ENCODE results near the gene OSBPL3.
A peak's percentile ranks its signal among the peaks of the same experiment; 100 is the strongest.

The OSBPL3 gene

DNA sequence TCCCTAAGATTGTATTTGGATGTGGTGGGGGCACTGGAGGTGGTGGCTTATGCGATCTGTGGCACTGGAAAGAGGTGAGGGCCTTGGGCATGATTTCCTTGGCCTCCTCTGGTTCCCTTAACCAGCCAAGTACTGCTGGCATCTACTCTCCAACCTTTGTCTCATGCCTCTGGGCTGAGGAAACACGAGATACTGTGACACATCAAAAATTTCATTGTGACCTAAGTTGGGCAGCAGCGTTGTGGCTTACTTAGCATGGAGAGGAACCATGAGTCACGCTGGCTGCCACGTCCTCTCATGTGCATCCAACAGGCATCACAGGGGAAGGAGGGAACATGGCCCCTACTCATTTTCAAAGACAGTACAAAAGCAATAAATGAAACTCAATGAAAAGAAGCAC lies 193.0 kb downstream of the OSBPL3 start:
- TF ChIP-seq YY1 (IDR thresholded peaks at IDR 0.05; ENCODE audit: low read depth) (no peak), TEAD4 (IDR thresholded peaks at IDR 0.05) (no peak), TCF12 (IDR thresholded peaks at IDR 0.05; ENCODE audit: low read depth) (no peak)
- TF ChIP-seq, protein P1, sequence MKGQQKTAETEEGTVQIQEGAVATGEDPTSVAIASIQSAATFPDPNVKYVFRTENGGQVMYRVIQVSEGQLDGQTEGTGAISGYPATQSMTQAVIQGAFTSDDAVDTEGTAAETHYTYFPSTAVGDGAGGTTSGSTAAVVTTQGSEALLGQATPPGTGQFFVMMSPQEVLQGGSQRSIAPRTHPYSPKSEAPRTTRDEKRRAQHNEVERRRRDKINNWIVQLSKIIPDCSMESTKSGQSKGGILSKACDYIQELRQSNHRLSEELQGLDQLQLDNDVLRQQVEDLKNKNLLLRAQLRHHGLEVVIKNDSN (IDR thresholded peaks at IDR 0.05): no peak
- TF ChIP-seq, protein P2, sequence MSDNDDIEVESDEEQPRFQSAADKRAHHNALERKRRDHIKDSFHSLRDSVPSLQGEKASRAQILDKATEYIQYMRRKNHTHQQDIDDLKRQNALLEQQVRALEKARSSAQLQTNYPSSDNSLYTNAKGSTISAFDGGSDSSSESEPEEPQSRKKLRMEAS (IDR thresholded peaks at IDR 0.05): peak; percentile 33; the same call in 1 of the 2 replicates

DNA sequence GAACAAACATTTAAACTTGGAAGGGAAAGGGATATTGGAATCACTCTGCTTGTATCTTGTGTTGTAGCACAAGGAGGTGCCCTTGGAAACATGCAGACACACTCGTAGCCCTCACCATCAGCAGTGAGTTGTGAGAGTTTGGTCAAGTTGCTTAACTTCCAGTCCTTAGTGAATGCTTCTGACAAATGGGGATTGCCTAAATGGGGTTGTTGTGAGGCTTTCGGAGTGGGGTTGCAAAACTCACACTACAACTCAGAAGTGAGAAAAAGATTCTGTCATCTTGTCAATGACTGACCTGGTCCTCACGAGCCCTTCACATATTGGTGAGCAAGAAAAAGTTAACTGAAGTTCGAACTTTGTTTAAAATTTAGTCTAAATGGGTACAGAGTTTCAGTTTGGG lies 193.7 kb downstream of the OSBPL3 start:
- TF ChIP-seq EP300 (IDR thresholded peaks at IDR 0.05; ENCODE audit: borderline replicate concordance): no peak
- TF ChIP-seq EGR1 (IDR thresholded peaks at IDR 0.05): no peak

DNA sequence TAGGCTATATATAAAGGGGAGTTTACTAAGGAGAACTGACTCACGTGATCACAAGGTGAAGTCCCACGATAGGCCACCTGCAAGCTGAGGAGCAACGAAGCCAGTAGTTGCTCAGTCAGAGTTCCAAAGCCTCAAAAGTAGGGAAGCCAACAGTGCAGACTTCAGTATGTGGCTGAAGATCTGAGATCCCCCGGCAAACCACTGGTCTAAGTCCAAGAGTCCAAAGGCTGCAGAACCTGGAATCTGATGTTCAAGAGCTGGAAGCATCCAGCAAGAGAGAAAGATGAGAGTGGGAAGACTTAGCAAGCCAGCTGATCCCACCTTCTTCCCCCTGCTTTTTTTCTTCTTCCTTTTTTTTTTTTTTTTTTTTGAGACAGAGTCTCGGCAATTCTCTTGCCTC lies 195.7 kb downstream of the OSBPL3 start:
- TF ChIP-seq, protein P3, sequence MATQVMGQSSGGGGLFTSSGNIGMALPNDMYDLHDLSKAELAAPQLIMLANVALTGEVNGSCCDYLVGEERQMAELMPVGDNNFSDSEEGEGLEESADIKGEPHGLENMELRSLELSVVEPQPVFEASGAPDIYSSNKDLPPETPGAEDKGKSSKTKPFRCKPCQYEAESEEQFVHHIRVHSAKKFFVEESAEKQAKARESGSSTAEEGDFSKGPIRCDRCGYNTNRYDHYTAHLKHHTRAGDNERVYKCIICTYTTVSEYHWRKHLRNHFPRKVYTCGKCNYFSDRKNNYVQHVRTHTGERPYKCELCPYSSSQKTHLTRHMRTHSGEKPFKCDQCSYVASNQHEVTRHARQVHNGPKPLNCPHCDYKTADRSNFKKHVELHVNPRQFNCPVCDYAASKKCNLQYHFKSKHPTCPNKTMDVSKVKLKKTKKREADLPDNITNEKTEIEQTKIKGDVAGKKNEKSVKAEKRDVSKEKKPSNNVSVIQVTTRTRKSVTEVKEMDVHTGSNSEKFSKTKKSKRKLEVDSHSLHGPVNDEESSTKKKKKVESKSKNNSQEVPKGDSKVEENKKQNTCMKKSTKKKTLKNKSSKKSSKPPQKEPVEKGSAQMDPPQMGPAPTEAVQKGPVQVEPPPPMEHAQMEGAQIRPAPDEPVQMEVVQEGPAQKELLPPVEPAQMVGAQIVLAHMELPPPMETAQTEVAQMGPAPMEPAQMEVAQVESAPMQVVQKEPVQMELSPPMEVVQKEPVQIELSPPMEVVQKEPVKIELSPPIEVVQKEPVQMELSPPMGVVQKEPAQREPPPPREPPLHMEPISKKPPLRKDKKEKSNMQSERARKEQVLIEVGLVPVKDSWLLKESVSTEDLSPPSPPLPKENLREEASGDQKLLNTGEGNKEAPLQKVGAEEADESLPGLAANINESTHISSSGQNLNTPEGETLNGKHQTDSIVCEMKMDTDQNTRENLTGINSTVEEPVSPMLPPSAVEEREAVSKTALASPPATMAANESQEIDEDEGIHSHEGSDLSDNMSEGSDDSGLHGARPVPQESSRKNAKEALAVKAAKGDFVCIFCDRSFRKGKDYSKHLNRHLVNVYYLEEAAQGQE (IDR thresholded peaks at IDR 0.05; ENCODE audit: low read depth): no peak
- TF ChIP-seq TCF12 (IDR thresholded peaks at IDR 0.05; ENCODE audit: low read depth) (no peak), NFIC (IDR thresholded peaks at IDR 0.05) (no peak), EP300 (IDR thresholded peaks at IDR 0.05; ENCODE audit: borderline replicate concordance) (no peak), YY1 (IDR thresholded peaks at IDR 0.05; ENCODE audit: low read depth) (no peak), EGR1 (IDR thresholded peaks at IDR 0.05) (no peak), CEBPB (IDR thresholded peaks at IDR 0.05) (no peak), RAD21 (IDR thresholded peaks at IDR 0.05; ENCODE audit: low read depth) (no peak), FOXM1 (IDR thresholded peaks at IDR 0.05; ENCODE audit: borderline replicate concordance, low read depth) (no peak), CREB1 (IDR thresholded peaks at IDR 0.05; ENCODE audit: low read depth) (no peak)
- TF ChIP-seq, protein P2 (IDR thresholded peaks at IDR 0.05): no peak
- TF ChIP-seq, protein P1 (IDR thresholded peaks at IDR 0.05): no peak

DNA sequence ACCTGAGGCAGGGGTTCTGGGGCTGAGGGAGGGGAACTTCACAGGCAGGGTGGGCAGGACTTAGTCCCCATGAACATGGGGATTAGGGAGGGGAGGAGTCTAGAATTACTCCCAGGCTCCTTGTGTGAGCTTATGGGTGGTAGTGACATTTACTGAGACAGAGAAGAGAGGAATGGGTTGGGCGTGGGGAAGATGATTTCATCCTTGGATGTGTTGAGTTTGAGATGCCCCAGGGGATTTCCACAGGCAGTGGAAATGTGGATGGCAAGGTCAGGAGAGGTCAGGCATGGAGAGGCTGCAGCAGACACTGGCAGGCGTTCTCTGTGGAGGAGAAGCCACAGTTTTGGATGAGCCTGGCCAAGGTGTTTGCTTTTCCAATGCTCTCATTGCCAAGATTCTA lies 196.3 kb downstream of the OSBPL3 start:
- TF ChIP-seq FOXM1 (IDR thresholded peaks at IDR 0.05; ENCODE audit: borderline replicate concordance, low read depth) (no peak), CEBPB (IDR thresholded peaks at IDR 0.05) (no peak), NFIC (IDR thresholded peaks at IDR 0.05) (no peak), TAF1 (IDR thresholded peaks at IDR 0.05; ENCODE audit: low read depth) (no peak), TCF12 (IDR thresholded peaks at IDR 0.05; ENCODE audit: low read depth) (no peak), ZBTB7A (IDR thresholded peaks at IDR 0.05; ENCODE audit: low read depth) (no peak), CREB1 (IDR thresholded peaks at IDR 0.05; ENCODE audit: low read depth) (no peak)
- TF ChIP-seq, protein P1 (IDR thresholded peaks at IDR 0.05): no peak
- TF ChIP-seq, protein P2 (IDR thresholded peaks at IDR 0.05): no peak

DNA sequence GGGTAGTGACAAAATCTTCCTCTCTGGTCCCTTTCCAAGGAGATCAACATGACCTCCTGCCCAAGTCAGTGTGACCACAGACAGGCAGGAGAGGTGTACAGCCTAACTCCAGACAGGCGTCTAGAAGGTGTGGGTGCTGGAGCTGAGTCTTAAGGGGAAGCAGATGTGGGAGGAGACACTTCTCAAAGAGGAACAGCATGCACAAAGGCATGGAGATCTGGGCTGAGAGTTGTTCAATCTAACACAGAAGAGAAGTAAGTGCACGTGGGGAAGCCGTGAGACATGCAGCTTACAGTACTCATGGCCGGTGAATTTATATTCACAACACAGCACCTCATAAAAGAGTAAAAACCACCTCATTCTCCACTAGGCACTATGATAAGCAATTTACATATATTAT lies 198.9 kb downstream of the OSBPL3 start:
- no peak for TF ChIP-seq CEBPB (IDR thresholded peaks at IDR 0.05)

DNA sequence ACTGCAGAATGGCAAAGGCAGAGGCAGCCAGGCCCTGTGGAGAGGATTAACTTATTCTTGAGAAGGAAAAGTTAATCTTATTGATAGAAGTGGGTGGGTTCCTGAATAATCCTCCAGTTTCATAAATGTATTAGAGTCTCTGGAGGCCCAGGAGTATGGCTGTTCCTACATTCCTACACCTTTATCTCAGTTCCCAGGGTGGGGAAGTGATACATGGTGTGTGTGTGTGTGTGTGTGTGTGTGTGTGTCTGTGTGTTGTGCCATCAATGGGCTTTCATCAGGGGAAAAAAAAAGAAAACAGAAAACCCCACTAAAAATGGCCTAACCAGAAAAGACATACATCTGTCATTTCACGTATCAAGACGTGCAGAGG lies 200.7 kb downstream of the OSBPL3 start:
- TF ChIP-seq TEAD4 (IDR thresholded peaks at IDR 0.05): no peak
- TF ChIP-seq, protein P1 (IDR thresholded peaks at IDR 0.05): no peak
- TF ChIP-seq, protein P3 (IDR thresholded peaks at IDR 0.05; ENCODE audit: low read depth): no peak
- no peak for TF ChIP-seq TCF12 (IDR thresholded peaks at IDR 0.05; ENCODE audit: low read depth)
- TF ChIP-seq, protein P2 (IDR thresholded peaks at IDR 0.05): no peak
- TF ChIP-seq EP300 (IDR thresholded peaks at IDR 0.05; ENCODE audit: borderline replicate concordance): no peak
- TF ChIP-seq CREB1 (IDR thresholded peaks at IDR 0.05; ENCODE audit: low read depth): no peak
- TF ChIP-seq TAF1 (IDR thresholded peaks at IDR 0.05; ENCODE audit: low read depth): no peak
- no peak for TF ChIP-seq YY1 (IDR thresholded peaks at IDR 0.05; ENCODE audit: low read depth)
